Stimulated activated naive CD8-positive, alpha-beta T cell treated with anti-CD3 and anti-CD28 coated beads, Interleukin-15, amount 100 ng/mL, for 72 hours (primary cell): ENCODE data around the gene RNASET2.
"Not testable (repeated sequence)": the region's sequence is repeated elsewhere in the genome, so short reads cannot be mapped to it uniquely, and the experiment has no call there.

Experiments used
- ATAC-seq: fragments of 150-1000 bp; cut with Tn5 transposase; 2 replicates; pipeline ENCODE4 v1.10.0; 2021; ENCODE audit warnings: mild to moderate bottlenecking, moderate library complexity
- DNase-seq, 2 donors: peaks; one replicate each; pipeline ENCODE4 v3.0.0; 2021 to 2022
- H3K27ac Mint-ChIP-seq, 2 donors: one replicate each; pipeline ENCODE4 v1.8.0; 2022; ENCODE audit warnings: mild to moderate bottlenecking in 2 of 2, mixed read lengths in 2 of 2, moderate library complexity in 2 of 2
- H3K27me3 Mint-ChIP-seq: one replicate; pipeline ENCODE4 v1.8.0; 2022; ENCODE audit warnings: mixed read lengths
- H3K4me1 Mint-ChIP-seq: one replicate; pipeline ENCODE4 v1.8.0; 2022; ENCODE audit warnings: mild to moderate bottlenecking, mixed read lengths
- H3K4me3 Mint-ChIP-seq, 2 donors: one replicate each; pipeline ENCODE4 v1.8.0; 2022; ENCODE audit warnings: mild to moderate bottlenecking in 2 of 2, mixed read lengths in 2 of 2, moderate library complexity in 1 of 2
- H3K9me3 Mint-ChIP-seq, 2 donors: one replicate each; pipeline ENCODE4 v1.8.0; 2022; ENCODE audit warnings: mixed read lengths in 2 of 2

RNASET2 gene

DNA sequence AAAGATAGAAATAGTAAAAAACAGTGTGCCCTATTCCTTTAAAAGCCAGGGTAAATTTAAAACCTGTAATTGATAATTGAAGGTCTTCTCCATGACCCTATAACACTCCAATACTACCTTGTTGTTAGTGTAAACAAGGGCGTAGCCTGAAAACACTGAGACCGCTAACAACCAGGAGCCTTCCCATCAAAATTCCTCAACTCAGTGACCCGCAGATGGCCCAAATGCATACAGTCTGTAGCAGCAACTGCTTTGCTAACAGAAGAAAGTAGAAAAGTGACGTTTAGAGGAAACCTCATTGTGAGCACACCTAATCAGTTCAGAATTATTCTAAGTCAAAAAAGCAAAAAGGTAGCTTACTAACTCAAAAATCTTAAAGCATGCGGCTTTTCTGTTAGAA is 63.9 kb downstream of the RNASET2 start:
- H3K27ac Mint-ChIP-seq, H3K27me3 Mint-ChIP-seq, H3K4me3 Mint-ChIP-seq, H3K4me1 Mint-ChIP-seq, ATAC-seq, DNase-seq: not testable (repeated sequence)
- H3K9me3 Mint-ChIP-seq: peaks cover 0 to 20% of the 10 kb centered on the region in 2 donors

DNA sequence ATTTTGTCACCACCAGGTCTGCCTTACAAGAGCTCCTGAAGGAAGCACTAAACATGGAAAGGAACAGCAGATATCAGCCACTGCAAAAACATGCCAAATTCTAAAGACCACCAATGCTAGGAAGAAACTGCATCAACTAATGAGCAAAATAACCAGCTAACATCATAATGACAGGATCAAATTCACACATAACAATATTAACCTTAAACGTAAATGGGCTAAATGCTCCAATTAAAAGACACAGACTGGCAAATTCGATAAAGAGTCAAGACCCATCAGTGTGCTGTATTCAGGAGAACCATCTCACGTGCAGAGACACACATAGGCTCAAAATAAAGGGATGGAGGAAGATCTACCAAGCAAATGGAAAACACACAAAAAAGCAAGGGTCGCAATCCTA is 69.6 kb downstream of the RNASET2 start:
- peaks cover 5 to 28% of the 10 kb centered on the region in 2 donors for H3K9me3 Mint-ChIP-seq
- not testable (repeated sequence) for H3K27me3 Mint-ChIP-seq, H3K27ac Mint-ChIP-seq, ATAC-seq, H3K4me1 Mint-ChIP-seq, DNase-seq, H3K4me3 Mint-ChIP-seq

DNA sequence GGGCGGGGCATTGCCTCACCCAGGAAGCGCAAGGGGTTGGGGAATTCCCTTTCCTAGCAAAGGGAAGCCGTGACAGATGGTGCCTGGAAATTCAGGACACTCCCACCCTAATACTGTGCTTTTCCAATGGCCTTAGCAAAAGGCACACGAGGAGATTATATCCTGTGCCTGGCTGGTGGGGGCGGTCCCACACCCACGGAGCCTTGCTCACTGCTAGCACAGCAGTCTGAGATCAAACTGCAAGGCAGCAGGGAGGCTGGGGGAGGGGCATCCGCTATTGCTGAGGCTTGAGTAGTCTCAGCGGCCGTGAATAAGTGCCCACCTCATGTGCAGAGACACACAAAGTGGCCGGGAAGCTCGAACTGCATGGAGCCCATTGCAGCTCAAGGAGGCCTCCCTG is 71.4 kb downstream of the RNASET2 start:
- DNase-seq, H3K27me3 Mint-ChIP-seq, H3K27ac Mint-ChIP-seq, H3K4me1 Mint-ChIP-seq, H3K4me3 Mint-ChIP-seq, ATAC-seq: not testable (repeated sequence)
- peaks cover 5 to 27% of the 10 kb centered on the region in 2 donors for H3K9me3 Mint-ChIP-seq

DNA sequence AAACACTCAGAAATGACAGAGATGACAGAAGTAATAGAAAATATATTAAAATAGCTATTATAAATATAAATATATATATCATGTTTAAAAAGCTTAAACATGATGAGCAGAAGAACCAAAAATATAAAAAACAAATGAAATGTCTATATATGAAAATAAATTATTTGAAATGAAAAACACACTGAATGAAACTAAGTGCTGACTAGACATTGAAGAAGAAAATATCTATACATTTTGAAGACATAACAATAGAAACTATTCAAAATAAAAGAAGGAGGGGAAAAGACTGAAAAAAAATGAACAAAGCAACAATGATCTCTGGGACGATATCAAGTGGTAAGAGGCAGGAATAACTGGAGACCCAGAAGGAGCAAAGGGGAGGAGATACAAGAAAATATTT is 76.8 kb downstream of the RNASET2 start:
- H3K9me3 Mint-ChIP-seq: peaks cover 0 to 4% of the 10 kb centered on the region in 2 donors
- H3K4me3 Mint-ChIP-seq: no peak overlapping the region
- no peak overlapping the region for H3K27ac Mint-ChIP-seq
- no peaks in the 10 kb centered on the region for H3K4me1 Mint-ChIP-seq
- ATAC-seq (no peak), DNase-seq (no peak)
- no peaks in the 10 kb centered on the region for H3K27me3 Mint-ChIP-seq
